ENCODE data around the gene RNU6-9.
A peak's percentile ranks its signal among the peaks of the same experiment; 100 is the strongest.
"Not testable (repeated sequence)": the region's sequence is repeated elsewhere in the genome, so short reads cannot be mapped to it uniquely, and the experiment has no call there.

RNU6-9 gene

GRCh38 chr19:861756-862580 lies 31.3 kb upstream of the RNU6-9 start:
- DNase-seq = no peak

- DNase-seq = peak; percentile 42
Measured at GRCh38 chr19:862581-863314, 30.5 kb upstream of the RNU6-9 start.

- DNase-seq = no peak
Measured at GRCh38 chr19:863315-863620, 30.0 kb upstream of the RNU6-9 start.

- DNase-seq = no peak
Measured at GRCh38 chr19:866769-867300, 26.4 kb upstream of the RNU6-9 start.

DNA sequence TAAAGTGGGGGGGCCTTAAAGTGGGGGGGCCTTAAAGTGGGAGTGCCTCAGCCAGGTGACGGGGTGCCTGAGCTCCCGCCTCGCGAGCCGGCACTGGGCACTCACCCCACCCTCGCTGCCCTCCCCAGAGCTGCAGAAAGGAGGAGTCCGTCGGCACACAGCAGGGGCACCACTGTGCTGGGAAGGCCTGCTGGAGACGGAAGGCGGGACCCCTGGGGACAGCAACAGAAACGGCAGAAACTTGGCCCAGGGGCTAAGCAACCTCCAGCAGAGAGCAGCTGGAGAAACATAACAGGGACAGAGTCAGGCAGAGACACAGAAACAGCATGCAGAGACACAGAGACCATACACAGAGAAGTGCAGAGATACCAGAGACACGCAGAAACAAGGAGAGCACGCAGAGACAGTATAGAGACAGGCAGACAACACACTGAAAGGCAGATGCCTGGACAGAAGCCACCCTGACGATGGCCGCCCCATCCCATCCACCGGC lies 25.9 kb upstream of the RNU6-9 start:
- DNase-seq = peak; percentile 33

DNA sequence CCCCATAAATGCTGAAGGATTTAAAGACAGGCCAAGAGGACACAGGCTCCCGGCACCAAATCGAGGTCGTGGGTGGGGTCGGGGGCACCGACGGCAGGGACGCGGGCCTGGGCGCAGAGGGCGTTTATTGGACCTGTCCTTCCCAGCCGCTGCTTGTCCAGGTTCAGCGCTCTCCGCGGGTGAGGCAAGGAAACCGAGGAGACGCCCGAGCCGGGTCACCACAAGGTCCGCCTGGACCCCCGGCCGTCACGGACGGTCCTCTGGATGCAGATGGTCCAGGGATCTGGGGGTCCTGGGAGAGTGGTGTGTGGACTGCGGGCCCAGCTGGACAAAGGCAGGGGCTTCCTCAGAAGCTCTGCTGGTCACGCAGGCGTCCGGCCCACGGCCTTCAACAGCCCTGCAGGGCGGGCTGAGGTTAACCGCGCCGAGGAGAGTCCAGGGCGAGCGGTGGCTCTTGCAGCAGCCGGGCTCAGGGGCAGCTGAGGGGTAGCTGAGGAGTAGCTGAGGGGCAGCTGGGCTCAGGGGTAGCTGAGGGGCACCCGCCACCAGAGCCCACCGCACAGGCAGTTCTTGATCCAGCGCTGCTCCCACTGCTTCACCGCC lies 25.3 kb upstream of the RNU6-9 start:
- no peak for DNase-seq

DNA sequence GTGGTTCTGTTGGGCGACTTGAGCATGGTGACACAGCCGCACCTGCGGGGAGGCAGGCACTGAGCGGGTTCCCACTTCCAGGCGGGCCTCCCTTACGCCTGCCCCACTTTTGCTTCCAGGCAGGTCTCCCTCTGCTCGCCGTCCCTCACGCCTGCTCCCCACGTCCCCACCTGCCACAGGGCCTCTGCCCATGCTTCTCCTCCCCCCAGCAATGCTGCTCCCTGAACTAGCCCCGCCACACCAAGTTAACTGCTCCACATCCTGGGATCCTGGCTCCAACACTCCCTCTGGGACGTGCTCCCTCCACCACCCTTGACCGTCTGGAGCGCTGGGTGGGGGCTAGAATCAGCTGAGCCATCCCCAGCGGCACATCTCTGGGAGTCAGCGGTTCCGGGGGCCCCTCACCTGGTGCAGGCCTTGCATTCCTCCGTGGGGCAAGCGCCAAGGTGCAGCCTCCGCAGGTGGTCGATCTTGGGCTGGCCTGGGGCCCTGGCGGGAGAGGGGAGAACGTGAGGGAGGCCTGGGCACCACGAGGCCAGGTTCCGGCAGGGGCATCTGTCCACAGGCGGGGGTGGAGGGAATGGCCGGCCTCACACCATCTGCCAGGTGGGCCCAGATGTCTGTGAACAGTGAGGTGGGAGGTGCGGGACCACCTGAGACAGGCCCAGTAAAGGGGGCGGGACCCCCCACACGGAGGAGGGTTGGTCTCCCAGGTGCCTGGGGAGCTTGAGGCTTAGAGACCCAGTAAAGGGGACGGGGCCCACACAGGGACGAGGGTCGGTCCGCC lies 24.6 kb upstream of the RNU6-9 start:
- DNase-seq = no peak

DNA sequence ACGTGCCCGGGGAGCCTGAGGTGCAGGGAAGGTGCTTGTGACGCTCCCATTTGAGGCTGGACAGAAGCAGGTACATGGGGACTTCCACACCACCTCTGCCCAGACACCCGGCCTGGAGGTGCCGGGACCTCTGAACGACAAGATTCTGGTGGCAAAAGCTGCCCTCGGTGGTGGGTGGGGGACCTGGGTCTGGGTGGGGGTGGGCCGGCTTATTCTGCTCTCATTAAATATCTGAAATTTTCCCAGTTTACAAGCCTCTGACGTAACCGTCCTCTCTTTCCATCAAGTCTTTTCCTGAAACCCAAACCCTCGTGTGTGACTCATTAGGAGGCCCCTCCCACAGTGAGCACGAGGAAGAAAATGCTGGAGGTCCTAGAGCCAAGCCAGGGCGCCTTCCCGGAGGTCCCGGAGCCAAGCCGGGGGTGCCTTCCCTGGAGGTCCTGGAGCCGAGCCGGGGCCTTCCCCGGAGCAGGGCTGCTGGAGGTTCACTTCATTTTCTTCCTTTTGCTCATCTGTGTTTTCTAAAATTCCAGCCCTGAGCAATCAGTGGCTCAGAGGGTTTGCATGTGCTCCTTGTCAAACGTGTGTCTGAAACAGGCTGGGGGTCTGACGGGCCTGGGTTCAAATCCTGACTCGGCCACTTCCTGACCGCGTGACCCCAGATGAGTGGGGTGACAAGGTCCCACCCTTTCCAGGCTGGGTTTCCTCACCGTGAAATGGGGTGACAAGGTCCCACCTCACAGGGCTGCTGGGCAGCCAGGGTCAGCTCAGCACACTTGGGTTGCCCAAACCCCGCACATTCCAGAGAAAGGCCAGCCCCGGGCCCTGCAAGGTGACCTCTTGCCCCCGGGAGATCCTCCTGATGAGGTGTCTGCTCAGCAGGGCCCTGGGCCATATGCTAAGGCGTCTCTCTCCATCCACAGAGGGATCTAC lies 23.8 kb upstream of the RNU6-9 start:
- peak; percentile 97 for DNase-seq

- DNase-seq = no peak
Measured at GRCh38 chr19:870314-870713, 23.0 kb upstream of the RNU6-9 start.

- DNase-seq = no peak
Measured at GRCh38 chr19:870963-871401, 22.3 kb upstream of the RNU6-9 start.

GRCh38 chr19:871446-872265 lies 21.6 kb upstream of the RNU6-9 start:
- DNase-seq = peak; percentile 38

DNA sequence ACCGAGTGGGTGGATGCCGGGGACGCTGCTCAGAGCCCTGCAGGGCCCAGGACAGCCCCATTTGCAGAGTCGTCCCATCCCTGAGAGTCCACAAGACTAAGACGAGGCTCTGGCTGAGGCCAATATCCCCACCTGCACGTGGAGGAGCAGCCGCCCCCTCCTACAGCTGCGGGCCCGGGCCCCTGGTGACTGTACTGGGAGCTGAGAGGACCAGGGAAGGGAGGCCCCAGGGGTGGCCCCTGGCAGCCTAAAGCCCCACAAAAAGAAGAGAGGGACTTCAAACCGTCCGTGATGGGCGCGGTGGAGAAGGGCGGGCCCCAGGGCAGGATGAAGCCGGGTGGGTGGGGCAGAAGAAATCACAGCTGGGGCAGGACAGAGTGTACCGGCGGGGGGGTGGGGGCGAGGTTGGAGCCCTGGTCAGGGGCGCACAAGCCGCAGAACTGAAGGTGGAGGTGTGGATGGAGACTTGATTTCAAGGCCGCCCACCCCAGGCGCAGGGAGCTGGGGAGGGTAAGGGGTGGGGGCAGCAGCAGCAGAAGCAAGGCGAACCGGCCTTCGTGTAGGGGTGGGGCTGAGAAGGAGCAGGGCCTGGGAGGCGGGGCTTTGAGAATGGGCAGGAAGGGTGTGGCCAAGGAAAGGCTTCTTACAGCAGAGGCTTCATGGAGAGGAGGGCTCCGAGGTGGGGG lies 20.9 kb upstream of the RNU6-9 start:
- peak; percentile 82 for DNase-seq

GRCh38 chr19:873084-873483 lies 20.2 kb upstream of the RNU6-9 start:
- DNase-seq = peak; percentile 61

- DNase-seq = no peak
Measured at GRCh38 chr19:873561-874041, 19.7 kb upstream of the RNU6-9 start.

GRCh38 chr19:875265-875879 lies 17.9 kb upstream of the RNU6-9 start:
- DNase-seq = no peak

GRCh38 chr19:876089-876488 lies 17.2 kb upstream of the RNU6-9 start:
- no peak for DNase-seq

GRCh38 chr19:876780-877314 lies 16.4 kb upstream of the RNU6-9 start:
- no peak for DNase-seq

DNA sequence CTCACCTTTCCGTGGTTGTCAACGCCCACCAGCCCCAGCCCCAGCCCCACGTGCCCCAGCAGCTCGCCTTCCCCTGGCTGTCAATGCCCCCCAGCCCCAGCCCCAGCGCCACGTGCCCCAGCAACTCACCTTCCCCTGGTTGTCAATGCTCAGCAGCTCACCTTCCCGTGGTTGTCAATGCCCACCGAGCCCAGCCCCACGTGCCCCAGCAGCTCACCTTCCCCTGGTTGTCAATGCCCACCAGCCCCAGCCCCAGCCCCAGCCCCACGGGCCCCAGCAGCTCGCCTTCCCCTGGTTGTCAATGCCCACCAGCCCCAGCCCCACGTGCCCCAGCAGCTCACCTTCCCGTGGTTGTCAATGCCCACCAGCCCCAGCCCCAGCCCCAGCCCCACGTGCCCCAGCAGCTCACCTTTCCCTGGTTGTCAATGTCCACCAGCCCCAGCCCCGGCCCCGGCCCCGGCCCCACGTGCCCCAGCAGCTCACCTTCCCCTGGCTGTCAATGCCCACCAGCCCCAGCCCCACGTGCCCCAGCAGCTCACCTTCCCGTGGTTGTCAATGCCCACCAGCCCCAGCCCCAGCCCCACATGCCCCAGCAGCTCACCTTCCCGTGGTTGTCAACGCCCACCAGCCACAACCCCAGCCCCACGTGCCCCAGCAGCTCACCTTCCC lies 15.2 kb upstream of the RNU6-9 start:
- not testable (repeated sequence) for DNase-seq

Data from fibroblast of skin of back (primary cell).